Epidermal melanocyte (primary cell): Measurements from ENCODE around the gene FBRS.
"Not testable (repeated sequence)": the region's sequence is repeated elsewhere in the genome, so short reads cannot be mapped to it uniquely, and the experiment has no call there.

Experiments used
- DNase-seq: peaks from one replicate; pipeline ENCODE4 v3.0.0; 2011; ENCODE audit warnings: low spot score; ENCODE audit not compliant: insufficient read length

Gene FBRS

DNA sequence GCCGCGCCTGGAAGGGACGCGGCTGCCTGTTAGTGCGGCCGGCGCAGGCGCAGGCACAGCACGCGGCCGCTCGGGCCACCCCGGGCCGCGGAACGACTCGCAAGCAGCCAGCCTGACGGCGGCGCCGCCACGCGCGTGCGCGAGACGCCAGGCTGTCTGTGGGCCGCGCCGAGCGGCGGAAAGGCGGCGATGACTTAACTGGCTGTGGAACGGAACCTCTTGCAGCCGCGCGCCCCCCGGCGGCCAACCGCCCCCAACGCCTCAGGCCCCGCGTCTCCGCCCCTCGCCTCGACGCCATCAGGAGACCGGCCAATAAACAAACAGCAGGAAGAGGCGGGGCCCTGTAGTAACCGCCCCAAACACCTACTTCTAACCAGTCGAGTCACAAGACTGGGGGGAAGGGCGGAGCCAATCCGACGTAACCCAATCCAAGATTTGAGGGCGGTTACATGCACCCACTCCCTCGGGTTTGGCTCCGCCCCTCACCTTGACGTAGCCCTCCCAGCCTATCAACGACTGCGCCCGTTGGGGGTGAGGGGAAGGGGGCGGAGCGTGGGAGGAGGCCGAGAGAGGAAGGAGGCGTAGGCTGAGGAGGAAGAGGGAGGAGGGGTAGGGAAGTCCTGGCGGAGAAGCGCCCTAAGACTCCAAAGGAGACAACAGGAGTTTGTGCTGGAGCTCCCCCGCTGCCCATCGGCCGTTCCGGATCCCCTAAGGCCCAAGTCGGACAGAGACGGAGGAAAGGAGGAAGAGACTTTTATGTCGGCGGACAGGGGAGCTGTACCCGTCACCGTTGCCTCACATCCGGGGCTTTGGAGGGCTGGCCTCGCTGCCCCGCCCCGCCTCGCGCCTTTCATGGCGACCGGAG, at the start of gene FBRS:
FBRS (plus strand) TSS at position 566 of the 865 bp plus-strand sequence. CDS start 1,088 bp downstream, outside the sequence.
- DNase-seq: peak; percentile 98

GRCh38 chr16:30609002-30609925, 49.0 kb upstream of the FBRS start:
- peak; percentile 42 for DNase-seq

- DNase-seq: peak; percentile 98
These were observed 48.0 kb upstream of the FBRS start, which contains the start of gene ZNF689 for GRCh38 chr16:30609926-30610839. Gene ZNF689 (minus strand): TSS chr16:30610389. CDS start chr16:30610041, 348 bp downstream.

GRCh38 chr16:30615358-30616091, 42.7 kb upstream of the FBRS start:
- DNase-seq: no peak

DNA sequence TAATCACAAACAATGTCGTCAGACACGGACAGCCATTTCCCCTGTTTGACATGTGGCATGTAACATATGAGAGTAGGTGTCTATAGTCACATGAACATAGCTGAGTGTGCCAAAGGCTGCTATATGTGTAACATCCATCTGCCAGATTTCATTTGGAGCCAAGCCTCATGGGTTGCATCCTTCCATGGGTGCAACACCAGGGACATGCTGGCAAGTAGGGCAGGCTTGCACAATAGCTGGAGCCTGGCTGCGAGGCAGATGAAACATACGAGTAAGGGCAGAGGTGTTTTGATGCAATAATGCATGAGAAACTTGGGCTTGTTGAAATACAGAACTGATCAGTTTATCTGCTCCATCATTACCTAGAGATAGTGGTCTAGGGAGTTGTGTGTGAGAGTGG, 39.0 kb upstream of the FBRS start:
- no peak for DNase-seq

GRCh38 chr16:30619638-30620037, 38.6 kb upstream of the FBRS start:
- DNase-seq: no peak

DNA sequence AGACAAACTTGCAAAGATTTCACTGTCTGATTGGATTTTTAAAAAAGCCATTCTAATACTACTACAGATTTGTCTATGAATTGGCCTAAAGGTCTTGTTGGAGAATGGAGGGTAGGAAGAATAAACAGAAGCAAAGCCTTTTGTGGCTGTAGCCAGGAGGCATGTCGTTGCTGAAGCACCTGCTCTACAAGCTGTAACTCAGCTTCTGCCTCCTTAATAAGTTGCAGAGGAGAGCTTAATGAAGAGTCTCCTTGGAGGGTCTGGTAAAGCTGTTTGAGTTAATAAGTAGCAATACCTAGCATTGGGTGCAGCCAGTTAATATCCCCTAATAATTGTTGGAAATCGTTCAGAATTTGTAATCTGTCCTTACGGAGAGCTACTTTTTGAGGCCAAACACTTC, 38.1 kb upstream of the FBRS start:
- DNase-seq: no peak

GRCh38 chr16:30621765-30622164, 36.5 kb upstream of the FBRS start:
- no peak for DNase-seq

DNA sequence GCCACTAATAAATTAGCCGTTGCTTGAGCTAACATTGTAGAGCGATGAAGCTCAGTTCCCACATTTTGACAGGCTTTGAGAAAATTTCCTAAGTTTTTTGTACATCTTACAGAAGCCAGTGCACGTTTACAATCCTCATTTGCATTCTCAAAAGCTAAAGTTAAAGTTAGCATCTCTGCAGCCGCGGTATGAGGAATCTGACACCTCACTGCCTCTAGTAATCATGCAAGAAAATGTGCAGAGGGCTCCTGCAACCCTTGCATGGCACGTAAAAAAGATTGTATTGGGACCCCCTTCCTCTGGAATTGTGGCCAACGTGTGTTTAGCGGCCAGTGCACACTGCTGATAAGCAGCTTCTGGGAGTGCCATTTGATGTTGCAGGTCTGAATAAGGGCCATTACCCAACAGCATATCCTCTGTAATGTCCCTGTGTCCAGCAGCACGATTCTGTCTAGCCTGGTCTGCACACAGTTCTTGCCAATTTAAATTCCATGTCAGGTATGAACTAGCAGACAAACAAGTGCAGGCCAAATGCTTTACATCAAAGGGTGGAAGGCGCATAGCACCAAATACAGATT, 35.7 kb upstream of the FBRS start:
- no peak for DNase-seq

- no peak for DNase-seq
These were observed 34.5 kb upstream of the FBRS start for GRCh38 chr16:30623536-30624283.

GRCh38 chr16:30626236-30626635, 32.0 kb upstream of the FBRS start:
- DNase-seq: no peak

DNA sequence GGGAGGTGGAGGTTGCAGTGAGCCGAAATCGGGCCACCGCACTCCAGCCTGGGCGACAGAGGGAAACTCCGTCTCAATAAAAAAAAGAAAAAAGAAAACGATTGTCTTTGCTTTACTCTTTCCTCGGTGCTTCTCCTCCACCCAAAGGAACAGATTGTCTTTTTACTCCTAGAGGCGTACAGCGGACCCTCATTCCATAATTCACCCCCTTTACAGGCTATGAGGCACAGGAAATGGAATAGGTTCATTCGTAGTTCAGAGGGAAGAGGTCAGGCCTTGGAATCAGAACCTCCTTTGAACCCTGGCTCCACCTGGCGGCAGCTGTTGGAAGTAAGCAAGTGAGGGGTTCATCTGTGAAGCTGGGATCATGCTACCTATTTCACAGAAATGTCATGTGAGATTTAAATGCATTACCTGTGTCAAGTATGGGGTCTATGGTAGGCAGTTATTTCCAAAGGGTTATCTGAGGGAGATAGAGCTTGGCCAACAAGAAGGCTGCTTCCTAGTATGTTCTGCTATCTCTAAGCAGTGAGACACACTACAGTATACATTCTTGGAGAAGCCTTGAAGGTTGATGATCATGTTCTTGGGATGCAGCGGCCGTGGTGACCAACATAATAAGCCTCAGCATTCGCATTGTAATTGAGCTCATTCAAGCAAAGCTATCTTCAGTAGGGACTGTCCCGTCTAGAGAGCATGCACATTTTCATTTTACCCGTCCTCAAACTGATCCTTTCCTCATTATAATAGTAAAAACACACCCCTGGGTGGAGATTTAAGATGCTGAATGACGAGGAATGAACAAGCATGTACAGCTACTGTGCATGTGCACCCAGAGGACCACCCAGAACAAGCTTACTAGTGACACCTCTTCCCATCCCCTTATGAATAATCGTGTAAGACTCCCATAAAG, 29.3 kb upstream of the FBRS start:
- peak; percentile 73 for DNase-seq

- DNase-seq: not testable (repeated sequence)
These were observed 25.8 kb upstream of the FBRS start for GRCh38 chr16:30632454-30632853.

GRCh38 chr16:30633526-30633925, 24.7 kb upstream of the FBRS start:
- no peak for DNase-seq

GRCh38 chr16:30636599-30636998, 21.6 kb upstream of the FBRS start:
- no peak for DNase-seq

DNA sequence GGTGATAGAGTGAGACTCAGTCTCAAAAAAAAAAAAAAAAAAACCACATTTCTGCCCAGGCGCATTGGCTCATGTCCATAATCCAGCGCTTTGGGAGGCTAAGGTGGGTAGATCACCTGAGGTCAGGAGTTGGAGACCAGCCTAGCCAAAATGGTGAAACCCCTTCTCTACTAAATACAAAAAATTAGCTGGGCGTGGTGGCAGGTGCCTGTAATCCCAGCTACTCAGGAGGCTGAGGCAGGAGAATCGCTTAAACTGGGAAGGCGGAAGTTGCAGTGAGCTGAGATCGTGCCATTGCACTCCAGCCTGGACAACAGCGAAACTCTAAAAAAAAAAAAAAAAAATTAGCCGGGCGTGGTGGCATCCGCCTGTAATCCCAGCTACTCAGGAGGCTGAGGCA, 21.1 kb upstream of the FBRS start:
- not testable (repeated sequence) for DNase-seq

GRCh38 chr16:30637944-30638343, 20.3 kb upstream of the FBRS start:
- DNase-seq: no peak

DNA sequence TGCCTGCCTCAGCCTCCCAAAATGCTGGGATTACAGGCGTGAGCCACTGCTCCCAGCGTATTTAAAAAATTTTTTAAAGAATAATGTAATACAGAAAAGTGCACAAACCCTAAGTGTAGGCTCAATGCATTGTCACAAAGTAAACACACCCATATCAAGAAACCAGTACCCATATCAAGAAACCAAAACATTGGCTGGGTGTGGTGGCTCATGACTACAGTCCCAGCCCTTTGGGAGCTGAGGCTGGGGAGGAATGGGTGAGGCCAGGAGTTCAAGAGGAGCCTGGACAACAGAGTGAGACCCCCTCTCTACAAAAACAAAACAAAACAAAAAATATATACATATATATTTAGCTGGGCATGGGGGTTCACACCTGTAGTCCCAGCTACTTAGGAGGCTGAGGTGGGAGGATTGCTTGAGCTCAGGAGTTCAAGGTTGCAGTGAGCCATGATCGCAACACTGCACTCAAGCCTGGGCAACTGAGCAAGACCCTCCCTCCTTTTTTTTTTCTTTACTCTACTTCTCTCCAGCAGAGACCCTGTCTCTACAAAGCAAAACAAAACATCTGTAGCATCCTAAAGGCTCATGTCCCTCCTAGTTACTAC, 16.8 kb upstream of the FBRS start:
- no peak for DNase-seq
